ENCODE measurements around the gene DNAH14. TPM values are rescaled to one million over a fixed set of nuclear protein-coding genes. Genes with fewer than 3 reads are reported as not detected.
"Not testable (repeated sequence)": the region's sequence is repeated elsewhere in the genome, so short reads cannot be mapped to it uniquely, and the experiment has no call there.

The DNAH14 gene
- total RNA-seq, 4 donors from 2014 or later, result 4.1 to 84.0 (median 11.4) TPM

- no peaks in the 10 kb centered on the region for H3K4me1 ChIP-seq
- no peak for DNase-seq
- WGBS, 2 donors (ENCODE audit: low coverage in 1 of 2), result 41 to 50% methylated on average over 2 to 5 of the region's 5 CpGs
- H3K36me3 ChIP-seq, result no peaks in the 10 kb centered on the region
- H3K4me3 ChIP-seq, result no peak overlapping the region
- H3K27ac ChIP-seq, result no peak overlapping the region
- TF ChIP-seq POLR2AphosphoS5 (IDR thresholded peaks at IDR 0.05) (no peak), CTCF (IDR thresholded peaks at IDR 0.05) (peak; percentile 65 to 79 (median 77))
- no peaks in the 10 kb centered on the region for H3K27me3 ChIP-seq
- intact Hi-C loops (cut with DNase I; ENCODE audit: low total_unique reads), result loop anchor here (5.0 kb wide), 2 partner anchors 280 to 410 kb away; no protein-coding TSS in a partner anchor
- in situ Hi-C loops (cut with MboI; ENCODE audit: low pct_ligation_motif_present in 1 of 4, low pct_unique_long_range_greater_than_20kb in 1 of 4, low sequenced_read_pairs in 3 of 4), result loop anchor here in 2 of 4 donors (10.0 kb wide), 1 partner anchor 408 kb away; no protein-coding TSS in a partner anchor
- no peaks in the 10 kb centered on the region for H3K9me3 ChIP-seq
These were observed 6.9 kb upstream of the DNAH14 start for GRCh38 chr1:224922404-224923164.

GRCh38 chr1:224923726-224924125 is 5.7 kb upstream of the DNAH14 start:
- Histone ChIP-seq H3K27ac (no peak overlapping the region), H3K27me3 (no peaks in the 10 kb centered on the region), H3K36me3 (no peaks in the 10 kb centered on the region), H3K4me3 (no peak overlapping the region), H3K9me3 (no peaks in the 10 kb centered on the region), H3K4me1 (no peaks in the 10 kb centered on the region)
- in situ Hi-C loops (cut with MboI; ENCODE audit: low pct_ligation_motif_present in 1 of 4, low pct_unique_long_range_greater_than_20kb in 1 of 4, low sequenced_read_pairs in 3 of 4), result loop anchor here in 2 of 4 donors (10.0 kb wide), 1 partner anchor 409 kb away; no protein-coding TSS in a partner anchor
- DNase-seq, result no peak
- intact Hi-C loops (cut with DNase I; ENCODE audit: low total_unique reads), result loop anchor here (5.0 kb wide), 2 partner anchors 281 to 411 kb away; no protein-coding TSS in a partner anchor
- 85 to 100% methylated on average over 2 to 4 of the region's 4 CpGs for WGBS, 2 donors (ENCODE audit: low coverage in 1 of 2)
- no peak for TF ChIP-seq EP300 (IDR thresholded peaks at IDR 0.05; ENCODE audit: low read depth)
- TF ChIP-seq CTCF (IDR thresholded peaks at IDR 0.05), result no peak

GRCh38 chr1:224927631-224928030 is 1.8 kb upstream of the DNAH14 start:
- H3K27ac ChIP-seq; DNase-seq; H3K9me3 ChIP-seq; intact Hi-C loops (cut with DNase I; ENCODE audit: low total_unique reads); H3K36me3 ChIP-seq; H3K4me1 ChIP-seq; H3K4me3 ChIP-seq; H3K27me3 ChIP-seq: not testable (repeated sequence)
- in situ Hi-C loops (cut with MboI; ENCODE audit: low pct_ligation_motif_present in 1 of 4, low pct_unique_long_range_greater_than_20kb in 1 of 4, low sequenced_read_pairs in 3 of 4), result loop anchor here in 2 of 4 donors (10.0 kb wide), 1 partner anchor 413 kb away; no protein-coding TSS in a partner anchor
- WGBS, 2 donors (ENCODE audit: low coverage in 1 of 2), result 79 to 100% methylated on average over 1 to 3 of the region's 3 CpGs

GRCh38 chr1:224928906-224929305 is 569 bp upstream of the DNAH14 start:
- H3K27me3 ChIP-seq, result no peaks in the 10 kb centered on the region
- in situ Hi-C loops (cut with MboI; ENCODE audit: low pct_ligation_motif_present in 1 of 4, low pct_unique_long_range_greater_than_20kb in 1 of 4, low sequenced_read_pairs in 3 of 4) (loop anchor here in 2 of 4 donors (10.0 kb wide), 1 partner anchor 414 kb away; no protein-coding TSS in a partner anchor), intact Hi-C loops (cut with DNase I; ENCODE audit: low total_unique reads) (no loop called here)
- 63 to 73% methylated on average over 4 of the region's 4 CpGs for WGBS, 2 donors (ENCODE audit: low coverage in 1 of 2)
- no peaks in the 10 kb centered on the region for H3K4me1 ChIP-seq
- H3K4me3 ChIP-seq, result peak overlapping the region in 1 of 4 donors; percentile 61
- H3K9me3 ChIP-seq, result peaks cover 15 to 20% of the 10 kb centered on the region in 2 donors
- peak overlapping the region in 2 of 4 donors; percentile 62 to 63 for H3K27ac ChIP-seq
- H3K36me3 ChIP-seq, result no peaks in the 10 kb centered on the region
- TF ChIP-seq POLR2A (IDR thresholded peaks at IDR 0.05), result no peak
- TF ChIP-seq POLR2AphosphoS5 (IDR thresholded peaks at IDR 0.05), result no peak
- TF ChIP-seq EP300 (IDR thresholded peaks at IDR 0.05; ENCODE audit: low read depth), result no peak
- TF ChIP-seq CTCF (IDR thresholded peaks at IDR 0.05), result no peak
- no peak for DNase-seq
